HG03439 (cell line): ENCODE results near the gene CSGALNACT2.
"Not testable (repeated sequence)": the region's sequence is repeated elsewhere in the genome, so short reads cannot be mapped to it uniquely, and the experiment has no call there.

Source experiments
- ATAC-seq: cut with Tn5 transposase; IDR thresholded peaks from one replicate; pipeline ENCODE4 v1.9.1; 2021; ENCODE audit warnings: mild to moderate bottlenecking, moderate library complexity; ENCODE audit not compliant: unreplicated experiment

CSGALNACT2 gene

GRCh38 chr10:43136995-43137716 lies 1.1 kb upstream of the CSGALNACT2 start:
- no peak for ATAC-seq

- peak; percentile 23 for ATAC-seq
Measured at GRCh38 chr10:43137717-43138020, 576 bp upstream of the CSGALNACT2 start.

DNA sequence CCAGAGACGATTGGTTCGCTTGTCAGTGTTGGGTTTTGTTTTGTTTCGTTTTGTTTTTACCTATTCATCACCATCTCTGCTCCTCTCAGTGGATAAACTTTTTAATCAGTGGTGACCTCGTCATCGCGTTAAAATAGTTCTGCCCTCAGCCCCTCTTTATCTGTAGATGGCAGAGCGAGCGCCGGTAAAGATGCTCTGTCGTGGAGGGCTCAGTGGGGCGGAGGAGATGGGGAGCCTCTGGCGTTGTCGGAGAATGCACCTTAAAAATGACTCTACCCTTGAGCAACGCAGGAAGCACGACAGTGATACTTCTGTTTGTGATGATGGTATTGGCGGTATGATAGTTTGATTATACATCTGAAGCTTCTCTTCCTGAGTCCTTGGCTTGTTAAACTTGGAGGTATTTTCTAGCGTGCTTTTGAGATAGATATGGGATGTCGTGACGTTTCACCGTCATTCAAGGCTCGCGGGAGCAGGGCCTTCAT lies 554 bp downstream of the CSGALNACT2 start:
- ATAC-seq = peak; percentile 41

- no peak for ATAC-seq
Measured at GRCh38 chr10:43141421-43141820, 3.2 kb downstream of the CSGALNACT2 start.

GRCh38 chr10:43145311-43145710 lies 7.1 kb downstream of the CSGALNACT2 start:
- ATAC-seq = no peak

GRCh38 chr10:43145936-43146335 lies 7.7 kb downstream of the CSGALNACT2 start:
- not testable (repeated sequence) for ATAC-seq

GRCh38 chr10:43151371-43151770 lies 13.1 kb downstream of the CSGALNACT2 start:
- no peak for ATAC-seq

GRCh38 chr10:43153901-43154300 lies 15.7 kb downstream of the CSGALNACT2 start:
- ATAC-seq = no peak

GRCh38 chr10:43155221-43155620 lies 17.0 kb downstream of the CSGALNACT2 start:
- ATAC-seq = no peak

- no peak for ATAC-seq
Measured at GRCh38 chr10:43155741-43156140, 17.5 kb downstream of the CSGALNACT2 start.

GRCh38 chr10:43156590-43157341 lies 18.5 kb downstream of the CSGALNACT2 start:
- no peak for ATAC-seq

DNA sequence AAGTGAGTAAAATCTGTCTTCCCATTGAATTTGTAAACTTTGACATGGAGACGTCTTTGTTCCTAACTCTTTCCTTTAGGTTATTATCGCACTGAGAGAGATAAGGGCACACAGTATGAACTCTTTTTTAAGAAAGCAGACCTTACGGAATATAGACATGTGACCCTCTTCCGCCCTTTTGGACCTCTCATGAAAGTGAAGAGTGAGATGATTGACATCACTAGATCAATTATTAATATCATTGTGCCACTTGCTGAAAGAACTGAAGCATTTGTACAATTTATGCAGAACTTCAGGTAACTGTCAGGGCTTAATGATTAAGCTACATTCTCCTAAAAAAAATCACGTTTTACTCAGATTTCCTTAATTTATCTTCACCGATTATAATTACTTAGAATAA lies 20.4 kb downstream of the CSGALNACT2 start:
- ATAC-seq = no peak

DNA sequence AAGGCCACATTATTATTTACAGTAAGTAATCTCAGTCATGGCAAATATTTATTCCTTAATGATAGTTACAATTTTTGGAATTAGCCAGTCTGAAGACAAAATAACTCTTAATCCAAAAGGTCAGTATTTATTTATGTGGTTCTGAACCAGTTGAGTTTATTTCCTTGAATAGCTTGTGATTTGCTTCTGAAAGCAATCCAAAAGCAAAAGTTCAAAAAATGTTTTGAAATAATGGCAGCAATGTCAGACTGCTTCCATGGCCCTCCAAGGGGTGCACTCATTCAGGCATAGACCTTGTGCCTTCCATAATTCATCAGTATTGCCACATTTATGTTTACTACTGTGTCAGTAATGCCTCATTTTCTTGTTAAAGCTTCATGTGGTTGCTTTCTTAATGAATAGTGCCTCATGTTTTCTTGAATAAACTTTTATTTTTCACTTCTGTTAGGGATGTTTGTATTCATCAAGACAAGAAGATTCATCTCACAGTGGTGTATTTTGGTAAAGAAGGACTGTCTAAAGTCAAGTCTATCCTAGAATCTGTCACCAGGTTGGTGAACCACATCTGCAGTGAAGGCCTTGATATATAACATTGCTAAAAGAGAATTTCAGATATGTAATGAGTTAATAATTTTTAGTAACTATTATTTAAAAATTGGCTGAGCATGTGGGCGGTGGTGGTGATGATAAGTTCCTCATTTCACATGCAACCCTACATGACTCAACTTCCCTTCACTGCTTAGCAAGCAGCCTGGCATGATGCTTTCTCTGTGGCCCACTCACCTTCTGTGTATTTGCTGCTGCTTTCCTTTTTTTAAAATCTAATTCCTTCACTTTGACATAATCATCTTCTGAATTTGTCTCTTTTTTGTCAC lies 22.0 kb downstream of the CSGALNACT2 start:
- no peak for ATAC-seq

DNA sequence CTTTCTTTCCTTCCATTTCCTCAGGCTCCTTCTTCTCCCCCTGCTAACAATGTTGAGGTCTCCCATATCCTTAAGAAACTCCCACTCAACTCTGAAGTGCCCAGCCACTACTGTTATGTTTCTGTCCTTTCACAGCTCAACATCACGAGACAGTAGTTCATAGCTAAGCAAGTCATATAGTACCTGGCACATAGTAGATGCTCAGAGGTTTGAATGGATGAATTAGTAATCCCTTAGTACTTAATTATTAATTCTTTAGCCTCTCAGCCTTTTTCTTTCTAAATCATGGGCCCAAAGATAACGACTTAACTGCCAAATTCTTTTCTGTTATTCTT lies 22.6 kb downstream of the CSGALNACT2 start:
- ATAC-seq = no peak

GRCh38 chr10:43162604-43163003 lies 24.4 kb downstream of the CSGALNACT2 start:
- no peak for ATAC-seq

DNA sequence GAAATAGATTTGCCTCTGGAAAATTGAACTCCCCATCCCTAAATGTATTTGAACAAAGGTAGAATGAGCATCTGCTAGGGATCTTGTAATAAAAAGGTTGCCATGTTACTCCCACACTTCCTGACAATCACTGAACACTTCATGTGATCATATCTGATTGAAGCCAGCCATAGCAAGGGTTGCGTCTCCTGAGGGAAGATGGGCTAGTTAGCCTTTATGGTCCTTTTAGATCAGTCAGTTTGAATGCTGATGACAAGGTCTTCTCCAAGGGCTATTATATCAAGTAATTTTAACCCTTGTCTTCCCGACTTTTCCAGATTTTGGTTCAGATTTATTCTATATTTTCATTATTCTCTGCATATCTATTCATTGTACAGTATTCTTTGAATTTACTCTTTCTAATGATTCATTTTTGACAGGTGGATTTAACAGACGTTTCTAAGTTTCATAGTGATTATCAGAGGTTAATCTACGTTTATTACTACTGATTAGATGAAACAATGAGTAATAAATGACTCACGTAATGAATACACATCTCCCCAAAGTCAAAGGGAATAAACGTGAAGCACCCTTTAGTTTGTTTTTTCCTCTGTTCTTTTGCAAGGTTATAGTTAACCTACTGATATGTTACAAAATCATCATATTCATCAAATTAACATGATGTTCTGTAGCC lies 28.1 kb downstream of the CSGALNACT2 start:
- no peak for ATAC-seq

- no peak for ATAC-seq
Measured at GRCh38 chr10:43166880-43167497, 28.7 kb downstream of the CSGALNACT2 start.

DNA sequence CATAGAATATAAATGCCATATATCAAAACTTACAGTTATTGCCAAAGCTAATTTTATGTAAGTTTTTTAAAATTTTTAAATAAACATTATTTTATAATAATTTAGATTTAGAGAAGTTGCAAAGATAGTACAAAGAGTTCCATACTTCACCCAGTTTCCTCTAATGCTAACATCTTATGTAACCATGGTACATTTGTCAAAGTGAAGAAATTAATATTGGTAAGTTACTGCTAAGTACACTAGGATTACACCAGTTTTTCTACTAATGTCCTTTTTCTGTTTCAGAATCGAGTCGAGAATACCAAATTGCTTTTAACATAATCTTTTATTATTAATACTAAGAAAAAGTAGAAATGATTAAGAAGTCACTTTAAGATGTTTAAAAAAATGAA lies 29.2 kb downstream of the CSGALNACT2 start:
- no peak for ATAC-seq

GRCh38 chr10:43170491-43170890 lies 32.2 kb downstream of the CSGALNACT2 start:
- ATAC-seq = no peak

DNA sequence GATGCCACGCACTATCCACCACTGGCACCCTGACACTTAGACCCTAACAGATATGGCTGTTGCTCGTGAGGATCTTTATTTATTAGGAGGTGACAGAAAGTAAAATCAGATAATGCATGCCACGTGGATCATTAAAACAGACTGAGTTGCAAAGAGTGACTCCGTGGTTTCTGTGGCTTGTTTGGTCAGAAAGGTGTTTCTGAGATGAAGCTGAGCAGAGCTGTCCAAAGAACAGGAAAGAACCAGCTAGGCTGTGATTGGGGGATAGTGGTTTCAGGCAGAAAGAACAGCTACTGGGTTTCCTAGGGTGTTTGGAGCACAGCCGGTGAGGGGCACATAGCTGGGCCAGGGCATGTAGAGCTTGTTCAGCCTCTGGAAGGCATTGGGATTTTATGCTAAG lies 34.4 kb downstream of the CSGALNACT2 start:
- no peak for ATAC-seq

- no peak for ATAC-seq
Measured at GRCh38 chr10:43173120-43173519, 34.9 kb downstream of the CSGALNACT2 start.
